ENCODE results near the gene OR10AD1. TPM values are rescaled to one million over a fixed set of nuclear protein-coding genes. Genes with fewer than 3 reads are reported as not detected.

OR10AD1 gene
- total and polyA plus RNA-seq, 10 of the 15 experiments (the other 5 are each of a cell fraction or from before 2014, with no cell fraction given): 0.04 to 0.12 TPM; not detected in 8

- Histone ChIP-seq H2AFZ (ENCODE audit: control insufficient read depth, low read depth, low read length) (peak overlapping the region; percentile 70), H3K4me3 (peak overlapping the region; percentile 83)
Observed at GRCh38 chr12:48183876-48184548, 19.1 kb downstream of the OR10AD1 start.

More at GRCh38 chr12:48183876-48184548, 19.1 kb downstream of the OR10AD1 start:
- CTCF ChIA-PET: interaction anchor here (1.6 kb wide), 1 partner anchor 26 kb away, joined by 5 read pairs; the partner anchor contains the start of gene ASB8
- intact Hi-C loops (cut with micrococcal nuclease; ENCODE audit: unreplicated experiment) (no loop called here), in situ Hi-C loops (cut with MboI) (no loop called here)
- Histone ChIP-seq H4K20me1 (ENCODE audit: control insufficient read depth, insufficient read depth) (no peaks in the 10 kb centered on the region), H3K36me3 (ENCODE audit: control insufficient read depth in 2 of 2, insufficient read depth in 2 of 2, low read length in 1 of 2) (no peaks in the 10 kb centered on the region), H3K4me2 (ENCODE audit: control insufficient read depth, insufficient read depth) (peak overlapping the region; percentile 89), H3K9ac (ENCODE audit: control insufficient read depth, insufficient read depth, low read length) (no peak overlapping the region), H3K9me3 (replicated peaks; ENCODE audit: control insufficient read depth, insufficient read depth, low read length) (no peaks in the 10 kb centered on the region; the same call in 2 of the 3 replicates), H3K27ac (ENCODE audit: control insufficient read depth, insufficient read depth) (no peak overlapping the region), H3K79me2 (ENCODE audit: control insufficient read depth, insufficient read depth, low read length) (no peaks in the 10 kb centered on the region), H3K4me1 (ENCODE audit: control insufficient read depth, insufficient read depth, low read length) (peaks cover 5% of the 10 kb centered on the region), H3K27me3 (replicated peaks in 1 of 2; ENCODE audit: control insufficient read depth in 2 of 2, insufficient read depth in 2 of 2, low read length in 1 of 2) (peaks cover 9 to 12% of the 10 kb centered on the region in 2 experiments)
- TF ChIP-seq BCLAF1 (IDR thresholded peaks at IDR 0.05): no peak
- no peak for TF ChIP-seq ETV6 (conservative IDR thresholded peaks at IDR 0.05 in 1 of 2, IDR thresholded peaks at IDR 0.05 in 1 of 2; ENCODE audit: borderline replicate concordance in 1 of 2, low read depth in 1 of 2)
- TF ChIP-seq SUZ12 (IDR thresholded peaks at IDR 0.05; ENCODE audit: unreplicated experiment): peak; percentile 50
- SMC1A ChIA-PET (ENCODE audit: uncharacterized antibody, unreplicated experiment): interaction anchor here (1.3 kb wide), 1 partner anchor 13 kb away, joined by 5 read pairs; no protein-coding TSS in a partner anchor
- no TSS peak for BruUV-seq (replicated peaks)
- WGBS (ENCODE audit: insufficient coverage, insufficient replicate concordance, low lambda C conversion rate, missing lambda C conversion rate): 22% methylated on average over 33 of the region's 61 CpGs
- DNase-seq (ENCODE audit: low read depth, low spot score): no peak
- no peak for FAIRE-seq
- RAD21 ChIA-PET (ENCODE audit: unreplicated experiment): no interaction called here
- POLR2A ChIA-PET: no interaction called here
- ATAC-seq: no peak
